HL-60 (cell line): Measurements from ENCODE around the gene MRGPRF.

ENCODE experiments used
- DNase-seq, 2 experiments: peaks; one replicate each; pipeline ENCODE4 v3.0.0-alpha.2; 2010 to 2020; ENCODE audit warnings: low read depth in 1 of 2, low spot score in 1 of 2
- H3K27ac ChIP-seq: fragments of 250-450 bp; sonication (Bioruptor Pico); replicated peaks from 2 replicates; pipeline ENCODE4 v1.5.1; 2020; ENCODE audit warnings: mild to moderate bottlenecking, moderate library complexity
- H3K27me3 ChIP-seq: fragments of 250-450 bp; sonication (Bioruptor Pico); 2 replicates; pipeline ENCODE4 v1.5.1; 2021; ENCODE audit warnings: mild to moderate bottlenecking, moderate library complexity; ENCODE audit not compliant: insufficient read depth, poor library complexity, severe bottlenecking
- H3K4me3 ChIP-seq: replicated peaks from 2 replicates; pipeline ENCODE4 v1.5.1; 2011; ENCODE audit warnings: mild to moderate bottlenecking, control low read depth, low read length; ENCODE audit not compliant: insufficient read depth
- GABPA ChIP-seq: IDR thresholded peaks from 2 replicates; pipeline ENCODE4 v1.6.1; 2012; ENCODE audit warnings: low read depth
- POLR2AphosphoS5 ChIP-seq: IDR thresholded peaks from 2 replicates; pipeline ENCODE4 v1.6.1; 2012; ENCODE audit warnings: low read depth
- SPI1 ChIP-seq: IDR thresholded peaks from 2 replicates; pipeline ENCODE4 v1.6.1; 2012; ENCODE audit warnings: low read depth, mild to moderate bottlenecking, borderline replicate concordance
- TF ChIP-seq, protein P1 (sequence below): IDR thresholded peaks from 2 replicates; pipeline ENCODE4 v1.6.1; 2012; ENCODE audit warnings: low read depth; ENCODE audit not compliant: insufficient replicate concordance
- TF ChIP-seq, protein P2 (sequence below): IDR thresholded peaks from one replicate; pipeline ENCODE4 v1.5.1; 2011; ENCODE audit warnings: low read length, control low read depth, inconsistent platforms; ENCODE audit not compliant: insufficient read depth

Gene MRGPRF

DNA sequence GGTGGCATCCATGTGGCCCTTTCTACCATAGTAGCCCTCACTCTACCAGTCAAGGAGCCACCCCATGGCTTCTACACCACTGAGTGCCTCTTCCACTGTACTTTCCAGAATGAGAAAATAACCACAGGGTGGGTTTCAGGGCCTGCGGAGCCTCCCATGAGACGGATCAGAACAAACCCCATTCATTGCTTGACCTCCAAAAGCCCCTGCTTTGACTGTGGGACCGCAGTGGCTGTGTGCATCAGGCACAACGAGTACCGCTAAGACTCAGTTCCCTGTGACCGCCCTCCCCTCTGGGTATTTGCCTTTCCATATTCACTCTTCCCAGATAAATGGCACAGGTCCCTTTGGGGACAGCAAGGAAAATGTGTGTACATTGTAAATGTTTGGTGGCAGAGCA lies 11.5 kb upstream of the MRGPRF start:
- no peak for DNase-seq
- Histone ChIP-seq H3K27me3 (no peaks in the 10 kb centered on the region), H3K4me3 (no peak overlapping the region), H3K27ac (no peak overlapping the region)
- no peak for TF ChIP-seq SPI1
- TF ChIP-seq GABPA = no peak
- no peak for TF ChIP-seq POLR2AphosphoS5
- TF ChIP-seq, protein P1, sequence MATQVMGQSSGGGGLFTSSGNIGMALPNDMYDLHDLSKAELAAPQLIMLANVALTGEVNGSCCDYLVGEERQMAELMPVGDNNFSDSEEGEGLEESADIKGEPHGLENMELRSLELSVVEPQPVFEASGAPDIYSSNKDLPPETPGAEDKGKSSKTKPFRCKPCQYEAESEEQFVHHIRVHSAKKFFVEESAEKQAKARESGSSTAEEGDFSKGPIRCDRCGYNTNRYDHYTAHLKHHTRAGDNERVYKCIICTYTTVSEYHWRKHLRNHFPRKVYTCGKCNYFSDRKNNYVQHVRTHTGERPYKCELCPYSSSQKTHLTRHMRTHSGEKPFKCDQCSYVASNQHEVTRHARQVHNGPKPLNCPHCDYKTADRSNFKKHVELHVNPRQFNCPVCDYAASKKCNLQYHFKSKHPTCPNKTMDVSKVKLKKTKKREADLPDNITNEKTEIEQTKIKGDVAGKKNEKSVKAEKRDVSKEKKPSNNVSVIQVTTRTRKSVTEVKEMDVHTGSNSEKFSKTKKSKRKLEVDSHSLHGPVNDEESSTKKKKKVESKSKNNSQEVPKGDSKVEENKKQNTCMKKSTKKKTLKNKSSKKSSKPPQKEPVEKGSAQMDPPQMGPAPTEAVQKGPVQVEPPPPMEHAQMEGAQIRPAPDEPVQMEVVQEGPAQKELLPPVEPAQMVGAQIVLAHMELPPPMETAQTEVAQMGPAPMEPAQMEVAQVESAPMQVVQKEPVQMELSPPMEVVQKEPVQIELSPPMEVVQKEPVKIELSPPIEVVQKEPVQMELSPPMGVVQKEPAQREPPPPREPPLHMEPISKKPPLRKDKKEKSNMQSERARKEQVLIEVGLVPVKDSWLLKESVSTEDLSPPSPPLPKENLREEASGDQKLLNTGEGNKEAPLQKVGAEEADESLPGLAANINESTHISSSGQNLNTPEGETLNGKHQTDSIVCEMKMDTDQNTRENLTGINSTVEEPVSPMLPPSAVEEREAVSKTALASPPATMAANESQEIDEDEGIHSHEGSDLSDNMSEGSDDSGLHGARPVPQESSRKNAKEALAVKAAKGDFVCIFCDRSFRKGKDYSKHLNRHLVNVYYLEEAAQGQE = no peak
- TF ChIP-seq, protein P2, sequence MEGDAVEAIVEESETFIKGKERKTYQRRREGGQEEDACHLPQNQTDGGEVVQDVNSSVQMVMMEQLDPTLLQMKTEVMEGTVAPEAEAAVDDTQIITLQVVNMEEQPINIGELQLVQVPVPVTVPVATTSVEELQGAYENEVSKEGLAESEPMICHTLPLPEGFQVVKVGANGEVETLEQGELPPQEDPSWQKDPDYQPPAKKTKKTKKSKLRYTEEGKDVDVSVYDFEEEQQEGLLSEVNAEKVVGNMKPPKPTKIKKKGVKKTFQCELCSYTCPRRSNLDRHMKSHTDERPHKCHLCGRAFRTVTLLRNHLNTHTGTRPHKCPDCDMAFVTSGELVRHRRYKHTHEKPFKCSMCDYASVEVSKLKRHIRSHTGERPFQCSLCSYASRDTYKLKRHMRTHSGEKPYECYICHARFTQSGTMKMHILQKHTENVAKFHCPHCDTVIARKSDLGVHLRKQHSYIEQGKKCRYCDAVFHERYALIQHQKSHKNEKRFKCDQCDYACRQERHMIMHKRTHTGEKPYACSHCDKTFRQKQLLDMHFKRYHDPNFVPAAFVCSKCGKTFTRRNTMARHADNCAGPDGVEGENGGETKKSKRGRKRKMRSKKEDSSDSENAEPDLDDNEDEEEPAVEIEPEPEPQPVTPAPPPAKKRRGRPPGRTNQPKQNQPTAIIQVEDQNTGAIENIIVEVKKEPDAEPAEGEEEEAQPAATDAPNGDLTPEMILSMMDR = no peak

DNA sequence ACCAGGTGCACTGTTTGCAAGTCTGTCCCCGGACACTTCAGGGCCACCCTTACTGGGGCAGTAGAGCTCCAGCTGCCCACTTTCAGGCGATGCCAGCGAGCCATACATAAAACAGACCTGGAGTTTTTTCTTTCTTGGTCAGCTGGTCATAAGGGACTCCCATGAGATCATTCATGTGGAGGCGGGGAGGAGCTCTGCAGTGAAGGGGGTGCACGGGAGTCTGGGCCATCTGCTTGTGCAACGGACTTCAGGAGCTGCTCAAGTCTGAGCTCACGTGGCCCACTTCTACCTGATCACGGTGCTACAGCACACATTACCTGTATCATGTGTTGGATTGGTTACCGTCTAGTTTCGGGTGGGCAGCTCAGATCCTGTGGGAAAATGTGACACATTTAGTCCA lies 9.2 kb upstream of the MRGPRF start:
- Histone ChIP-seq H3K4me3 (no peak overlapping the region), H3K27me3 (no peaks in the 10 kb centered on the region), H3K27ac (no peak overlapping the region)
- TF ChIP-seq, protein P2 = no peak
- TF ChIP-seq, protein P1 = no peak
- TF ChIP-seq POLR2AphosphoS5 = no peak
- no peak for TF ChIP-seq SPI1
- TF ChIP-seq GABPA = no peak
- DNase-seq = no peak

DNA sequence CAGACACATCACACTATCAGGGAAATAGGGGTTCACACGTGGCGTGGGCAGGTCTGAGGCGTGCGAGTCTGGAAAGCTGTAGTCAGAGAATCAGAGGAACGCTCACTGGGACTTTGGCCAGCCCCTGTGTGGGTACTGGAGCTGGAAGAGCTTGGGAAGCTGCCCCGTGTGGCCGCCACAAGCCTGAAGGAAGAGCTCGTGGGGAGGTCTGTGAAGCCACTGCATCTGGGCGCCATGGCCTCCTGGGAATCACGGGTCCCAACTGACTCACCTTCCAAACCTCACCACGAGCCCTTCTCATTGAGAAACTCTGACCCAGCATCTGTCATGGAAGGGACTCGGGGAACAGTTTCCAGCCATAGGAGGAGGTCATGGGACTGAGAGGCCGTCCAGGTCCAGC lies 5.9 kb upstream of the MRGPRF start:
- Histone ChIP-seq H3K27me3 (no peaks in the 10 kb centered on the region), H3K27ac (no peak overlapping the region), H3K4me3 (no peak overlapping the region)
- DNase-seq = no peak
- TF ChIP-seq GABPA = no peak
- TF ChIP-seq, protein P1 = no peak
- no peak for TF ChIP-seq POLR2AphosphoS5

DNA sequence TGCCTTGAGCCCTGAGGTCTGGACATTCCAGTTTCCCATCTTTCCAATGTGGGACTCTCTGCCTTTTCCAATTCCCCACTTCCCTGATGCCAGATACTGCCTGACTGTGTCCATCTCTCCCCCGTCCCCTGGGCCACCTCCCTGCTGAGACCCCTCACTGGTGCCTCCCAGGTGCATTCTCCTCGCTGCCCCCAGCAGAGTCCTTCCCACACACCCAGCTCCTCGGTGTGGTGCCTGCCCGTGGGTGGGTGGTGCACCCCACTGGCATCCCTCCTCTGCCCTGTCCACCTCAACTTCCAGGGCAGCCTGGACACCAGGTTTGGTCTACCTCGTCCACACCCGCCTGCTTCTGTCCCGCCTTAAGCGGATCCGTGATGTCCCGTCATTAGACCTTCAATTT lies 4.9 kb upstream of the MRGPRF start:
- Histone ChIP-seq H3K27ac (no peak overlapping the region), H3K4me3 (no peak overlapping the region), H3K27me3 (no peaks in the 10 kb centered on the region)
- no peak for DNase-seq
- TF ChIP-seq SPI1 (no peak), GABPA (no peak), POLR2AphosphoS5 (no peak)
- TF ChIP-seq, protein P1 = no peak
- TF ChIP-seq, protein P2 = no peak
